Adrenal gland (tissue), 12 donors: Measurements from ENCODE around the gene NRP1. TPM values are rescaled to one million over a fixed set of nuclear protein-coding genes. Genes with fewer than 3 reads are reported as not detected.

ENCODE experiments used
- DNase-seq, 7 donors: peaks; one replicate each; pipeline ENCODE4 v3.0.0-alpha.2; 2019 to 2020
- H3K27ac ChIP-seq, 5 donors: fragments of 200-600 bp; sonication (generic) in 4 of 5; 1 replicate in 3 of 5; 2 replicates in 2 of 5; pipeline versions ENCODE4 v1.5.1 to v1.8.0; 2016 to 2020; ENCODE audit warnings: mild to moderate bottlenecking in 1 of 5
- H3K27me3 ChIP-seq: fragments of 200-600 bp; 2 replicates; pipeline ENCODE4 v1.8.0; 2021
- H3K36me3 ChIP-seq, 2 donors: fragments of 200-600 bp; replicated peaks in 1 of 2; 1 replicate in 1 of 2; 2 replicates in 1 of 2; pipeline versions ENCODE4 v1.5.1 to v1.8.0; 2018 to 2022
- H3K4me1 ChIP-seq, 2 donors: fragments of 200-600 bp; replicated peaks in 1 of 2; 1 replicate in 1 of 2; 2 replicates in 1 of 2; pipeline versions ENCODE4 v1.5.1 to v1.8.0; 2018 to 2021
- H3K4me3 ChIP-seq, 4 donors: fragments of 200-600 bp; sonication (generic) in 3 of 4; one replicate each; pipeline ENCODE4 v1.5.1; 2016 to 2018
- H3K9me3 ChIP-seq, 3 donors: fragments of 200-600 bp; sonication (generic) in 1 of 3; replicated peaks in 1 of 3; 1 replicate in 2 of 3; 2 replicates in 1 of 3; pipeline versions ENCODE4 v1.5.1 to v1.8.0; 2016 to 2021
- CTCF ChIP-seq, 6 experiments: fragments of 450-650 bp in 4 of 6; fragments of 200-600 bp in 2 of 6; sonication (generic) in 1 of 6; IDR thresholded peaks; 1 replicate in 5 of 6; 2 replicates in 1 of 6; pipeline versions ENCODE4 v1.5.1 to v1.8.0; 2016 to 2021; ENCODE audit warnings: antibody characterized with exemption in 6 of 6, mild to moderate bottlenecking in 2 of 6, moderate library complexity in 1 of 6
- POLR2A ChIP-seq, 2 donors: fragments of 450-650 bp; IDR thresholded peaks; one replicate each; pipeline ENCODE4 v1.6.1; 2017; ENCODE audit warnings: antibody characterized with exemption in 2 of 2, mild to moderate bottlenecking in 2 of 2, moderate library complexity in 1 of 2
- WGBS, 4 donors: extraction: QIAGEN DNeasy Blood & Tissue Kit in 2 of 4; methylation state at CpG; one replicate each; pipeline versions ENCODE4 v1.1.5 to v1.1.7; 2013 to 2017; 5-methylcytosine and 5-hydroxymethylcytosine counted together
- intact Hi-C, 2 donors: fragments of 100-400 bp; cut with DNase I; formaldehyde crosslinking; loops; one replicate each; pipeline versions ENCODE4 v1.14.1 to v1.15.0; 2022 to 2023
- polyA plus RNA-seq, 3 donors: library from polyadenylated mRNA; stranded (reverse); fragments of 200-250 nt in 2 of 3; fragments of 350-450 nt in 1 of 3; fragmentation: Illumina TruSeq in 1 of 3; extraction: RNeasy Lipid Tissue Mini Kit (QIAGEN cat#74804) in 1 of 3; gene quantifications; one replicate each; pipeline ENCODE4 v1.2.3, GENCODE V29; 2013 to 2014
- total RNA-seq, 9 donors: library from RNA; depleted of rRNA in 4 of 9; stranded (reverse); fragments of >200 nt in 4 of 9; fragments of 120-200 nt in 1 of 9; fragmentation: NEBNext Ultra II Directional in 1 of 9; extraction: Animal tissue kit (Norgen Biotek cat#: 25700) in 1 of 9; gene quantifications; one replicate each; pipeline versions ENCODE4 v1.1.0 to v1.2.4, GENCODE V29; 2013 to 2023
- donor health status: healthy with polysubstance abuse.
- donor health status: Bipolar disorder and iron deficiency.
- donor health status: DM: yes; HTN: yes; CAD: no.
- donor health status: DM: no; HTN: no; CAD: no.
- donor health status: DM: no; HTN: no; CAD: no.
- donor health status: DM: yes; HTN: yes; CAD: no.

NRP1 gene
- total and polyA plus RNA-seq, 12 donors, result 20.2 to 151 (median 92.1) TPM

- H3K36me3 ChIP-seq, result peaks cover 0 to 9% of the 10 kb centered on the region in 2 donors
- TF ChIP-seq CTCF (IDR thresholded peaks at IDR 0.05) (no peak), POLR2A (IDR thresholded peaks at IDR 0.05) (no peak)
- H3K4me3 ChIP-seq, result no peak overlapping the region
- DNase-seq, result no peak
- peaks cover 4 to 20% of the 10 kb centered on the region in 2 donors for H3K4me1 ChIP-seq
- H3K27me3 ChIP-seq, result no peaks in the 10 kb centered on the region
- no peak overlapping the region for H3K27ac ChIP-seq
- 89 to 93% (median 93%) methylated on average over 6 of the region's 6 CpGs for WGBS, 4 donors
- intact Hi-C loops, result no loop called here
- H3K9me3 ChIP-seq, result no peaks in the 10 kb centered on the region
Observed at GRCh38 chr10:33236916-33237315, 97.6 kb downstream of the NRP1 start.

DNA sequence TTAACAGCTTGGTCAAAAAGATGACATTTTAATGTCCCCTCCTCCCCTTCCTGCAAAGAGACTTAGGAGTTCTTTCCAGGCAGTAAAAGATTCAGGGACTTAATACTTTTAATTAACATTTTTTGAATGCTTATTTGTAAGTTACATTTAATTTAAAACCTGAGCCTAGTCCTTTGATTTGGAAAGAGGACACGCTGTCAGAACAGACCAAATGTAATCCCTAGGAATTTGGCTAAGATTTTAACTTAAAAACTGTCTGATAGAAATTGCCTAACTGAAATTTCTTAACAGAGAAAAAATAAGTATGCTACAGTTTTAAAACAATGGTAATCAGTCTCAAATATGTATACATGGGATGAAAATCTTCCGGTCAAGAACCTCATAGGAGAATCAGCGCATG, 98.5 kb downstream of the NRP1 start:
- whole genome bisulfite sequencing, 4 donors, result 87 to 97% (median 95%) methylated on average over 3 of the region's 3 CpGs

DNA sequence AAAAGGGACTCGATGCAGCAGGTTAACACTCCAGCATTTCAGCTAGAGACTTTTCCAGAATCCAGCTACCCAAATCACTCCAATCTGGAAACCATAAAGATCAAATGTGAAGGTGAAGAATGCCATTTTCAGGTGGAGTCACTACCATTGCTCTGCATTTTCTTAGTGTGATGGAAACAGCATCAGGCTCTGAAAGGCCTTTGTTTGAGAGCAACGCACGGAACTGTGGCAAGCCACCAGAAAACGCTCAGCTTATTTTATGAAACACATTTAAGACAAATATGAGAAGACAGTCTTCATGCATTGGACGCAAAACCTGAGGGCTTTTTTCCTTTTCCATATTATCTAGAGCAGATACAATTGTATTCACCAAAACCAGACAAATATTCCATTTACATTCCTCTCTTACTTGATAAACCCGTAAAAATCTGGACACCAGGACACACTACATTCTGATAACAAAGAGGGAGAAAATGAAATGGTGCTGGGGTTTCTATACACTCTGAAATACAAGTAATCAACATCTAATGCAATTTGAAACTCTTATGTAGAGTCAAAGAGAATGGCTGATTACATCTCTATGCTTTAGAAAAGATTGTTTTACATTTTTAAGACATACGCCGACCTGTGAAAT, 99.1 kb downstream of the NRP1 start:
- peaks cover 0 to 7% of the 10 kb centered on the region in 2 donors for H3K36me3 ChIP-seq
- H3K27me3 ChIP-seq, result no peaks in the 10 kb centered on the region
- intact Hi-C loops, result no loop called here
- H3K27ac ChIP-seq, result peak overlapping the region in 3 of 5 donors; percentile 2 to 13 (median 10)
- no peak overlapping the region for H3K4me3 ChIP-seq
- H3K4me1 ChIP-seq, result peaks cover 4 to 20% of the 10 kb centered on the region in 2 donors
- TF ChIP-seq POLR2A (IDR thresholded peaks at IDR 0.05) (no peak), CTCF (IDR thresholded peaks at IDR 0.05) (no peak)
- H3K9me3 ChIP-seq, result no peaks in the 10 kb centered on the region
- DNase-seq, result no peak
- WGBS, 4 donors, result 71 to 84% (median 78%) methylated on average over 8 of the region's 8 CpGs

More for the DNA sequence above, 98.5 kb downstream of the NRP1 start:
- no peak overlapping the region for H3K4me3 ChIP-seq
- H3K27me3 ChIP-seq, result no peaks in the 10 kb centered on the region
- no peak for DNase-seq
- no peaks in the 10 kb centered on the region for H3K9me3 ChIP-seq
- intact Hi-C loops, result no loop called here
- peaks cover 4 to 20% of the 10 kb centered on the region in 2 donors for H3K4me1 ChIP-seq
- TF ChIP-seq POLR2A (IDR thresholded peaks at IDR 0.05) (no peak), CTCF (IDR thresholded peaks at IDR 0.05) (no peak)
- H3K27ac ChIP-seq, result no peak overlapping the region
- peaks cover 0 to 9% of the 10 kb centered on the region in 2 donors for H3K36me3 ChIP-seq

GRCh38 chr10:33234831-33235237, 99.6 kb downstream of the NRP1 start:
- WGBS, 4 donors, result 16 to 26% (median 23%) methylated on average over 1 of the region's 1 CpG
- DNase-seq, result peak in 5 of 7 donors; percentile 46 to 71 (median 50)
- Histone ChIP-seq H3K27ac (peak overlapping the region in 2 of 5 donors; percentile 2 to 10), H3K36me3 (peaks cover 0 to 2% of the 10 kb centered on the region in 2 donors), H3K4me3 (no peak overlapping the region), H3K9me3 (no peaks in the 10 kb centered on the region), H3K27me3 (no peaks in the 10 kb centered on the region), H3K4me1 (peaks cover 4 to 20% of the 10 kb centered on the region in 2 donors)
- intact Hi-C loops, result no loop called here
- no peak for TF ChIP-seq POLR2A (IDR thresholded peaks at IDR 0.05)
- no peak for TF ChIP-seq CTCF (IDR thresholded peaks at IDR 0.05)
